GM12874 (cell line): ENCODE results near the gene COX8A.

Experiments
- TF ChIP-seq, protein P1 (sequence below): IDR thresholded peaks from 2 replicates; pipeline ENCODE4 v1.5.1; 2011; ENCODE audit warnings: low read depth, mild to moderate bottlenecking, control low read depth, low read length, moderate library complexity; ENCODE audit not compliant: insufficient read depth

Gene COX8A

DNA sequence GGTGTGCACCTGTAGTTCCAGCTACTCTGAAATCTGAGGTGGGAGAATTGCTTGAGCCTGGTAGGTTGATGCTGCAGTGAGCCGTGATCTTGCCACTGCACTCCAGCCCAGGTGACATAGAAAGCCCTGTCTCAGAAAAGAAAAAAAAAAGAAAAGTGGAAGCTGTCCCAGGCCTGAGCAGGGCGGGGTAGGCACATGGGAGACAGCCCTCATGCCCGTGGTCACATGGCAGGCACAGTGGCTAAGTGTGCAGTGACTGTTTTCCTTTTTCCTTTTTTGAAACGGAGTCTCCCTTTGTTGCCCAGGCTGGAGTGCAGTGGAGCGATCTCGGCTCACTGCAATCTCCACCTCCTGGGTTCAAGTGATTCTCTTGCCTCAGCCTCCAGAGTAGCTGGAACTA lies 19.6 kb downstream of the COX8A start:
- TF ChIP-seq, protein P1, sequence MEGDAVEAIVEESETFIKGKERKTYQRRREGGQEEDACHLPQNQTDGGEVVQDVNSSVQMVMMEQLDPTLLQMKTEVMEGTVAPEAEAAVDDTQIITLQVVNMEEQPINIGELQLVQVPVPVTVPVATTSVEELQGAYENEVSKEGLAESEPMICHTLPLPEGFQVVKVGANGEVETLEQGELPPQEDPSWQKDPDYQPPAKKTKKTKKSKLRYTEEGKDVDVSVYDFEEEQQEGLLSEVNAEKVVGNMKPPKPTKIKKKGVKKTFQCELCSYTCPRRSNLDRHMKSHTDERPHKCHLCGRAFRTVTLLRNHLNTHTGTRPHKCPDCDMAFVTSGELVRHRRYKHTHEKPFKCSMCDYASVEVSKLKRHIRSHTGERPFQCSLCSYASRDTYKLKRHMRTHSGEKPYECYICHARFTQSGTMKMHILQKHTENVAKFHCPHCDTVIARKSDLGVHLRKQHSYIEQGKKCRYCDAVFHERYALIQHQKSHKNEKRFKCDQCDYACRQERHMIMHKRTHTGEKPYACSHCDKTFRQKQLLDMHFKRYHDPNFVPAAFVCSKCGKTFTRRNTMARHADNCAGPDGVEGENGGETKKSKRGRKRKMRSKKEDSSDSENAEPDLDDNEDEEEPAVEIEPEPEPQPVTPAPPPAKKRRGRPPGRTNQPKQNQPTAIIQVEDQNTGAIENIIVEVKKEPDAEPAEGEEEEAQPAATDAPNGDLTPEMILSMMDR, result no peak

DNA sequence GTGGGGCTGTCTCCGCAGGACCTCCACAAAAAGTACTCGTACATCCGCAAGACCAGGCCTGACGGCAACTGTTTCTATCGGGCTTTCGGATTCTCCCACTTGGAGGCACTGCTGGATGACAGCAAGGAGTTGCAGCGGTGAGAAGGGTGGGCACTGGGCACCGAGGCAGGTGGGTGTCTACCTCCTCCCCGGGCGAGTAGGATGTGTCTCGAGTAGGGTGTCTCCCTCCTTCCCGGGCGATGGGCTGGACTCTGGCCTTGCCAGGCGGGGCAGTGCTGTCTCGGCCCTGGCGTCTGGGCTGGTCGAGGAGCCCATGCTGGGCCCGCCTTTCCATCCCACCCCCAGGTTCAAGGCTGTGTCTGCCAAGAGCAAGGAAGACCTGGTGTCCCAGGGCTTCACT lies 22.1 kb downstream of the COX8A start:
- TF ChIP-seq, protein P1, result no peak

DNA sequence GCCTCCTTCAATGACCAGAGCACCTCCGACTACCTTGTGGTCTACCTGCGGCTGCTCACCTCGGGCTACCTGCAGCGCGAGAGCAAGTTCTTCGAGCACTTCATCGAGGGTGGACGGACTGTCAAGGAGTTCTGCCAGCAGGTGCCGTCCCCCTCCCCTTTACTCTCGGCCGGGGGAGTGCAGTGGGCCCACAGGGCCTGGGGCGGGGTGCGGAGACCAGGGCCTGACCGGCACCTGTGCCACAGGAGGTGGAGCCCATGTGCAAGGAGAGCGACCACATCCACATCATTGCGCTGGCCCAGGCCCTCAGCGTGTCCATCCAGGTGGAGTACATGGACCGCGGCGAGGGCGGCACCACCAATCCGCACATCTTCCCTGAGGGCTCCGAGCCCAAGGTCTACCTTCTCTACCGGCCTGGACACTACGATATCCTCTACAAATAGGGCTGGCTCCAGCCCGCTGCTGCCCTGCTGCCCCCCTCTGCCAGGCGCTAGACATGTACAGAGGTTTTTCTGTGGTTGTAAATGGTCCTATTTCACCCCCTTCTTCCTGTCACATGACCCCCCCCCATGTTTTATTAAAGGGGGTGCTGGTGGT lies 22.8 kb downstream of the COX8A start:
- TF ChIP-seq, protein P1, result no peak

DNA sequence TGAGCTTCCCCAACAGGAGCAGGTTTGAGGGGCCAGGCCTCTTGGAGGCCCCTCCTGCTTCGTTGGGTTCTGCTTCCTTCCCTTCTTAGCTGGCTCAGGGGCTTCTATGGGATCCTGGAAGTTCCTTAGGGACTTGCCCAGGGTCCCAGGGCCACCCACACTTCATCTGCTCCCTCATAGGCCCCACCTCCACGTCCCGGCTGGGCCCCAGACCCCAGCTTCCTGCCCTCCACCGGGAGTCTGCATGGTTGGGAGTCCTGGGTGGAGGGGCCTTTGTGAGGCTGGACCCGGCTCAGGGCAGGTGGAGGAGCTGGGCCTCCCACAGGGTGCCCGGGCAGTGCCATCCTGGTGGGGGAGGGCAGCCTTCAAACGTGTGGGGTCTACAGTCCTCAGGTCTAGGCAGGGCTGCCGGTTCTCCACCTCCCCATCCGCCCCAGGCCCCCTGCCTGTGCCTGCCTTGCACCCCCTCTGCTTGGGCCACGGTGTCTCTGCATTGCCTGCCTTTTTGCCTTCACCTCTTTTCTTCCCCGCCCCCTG lies 23.4 kb downstream of the COX8A start:
- TF ChIP-seq, protein P1, result no peak

DNA sequence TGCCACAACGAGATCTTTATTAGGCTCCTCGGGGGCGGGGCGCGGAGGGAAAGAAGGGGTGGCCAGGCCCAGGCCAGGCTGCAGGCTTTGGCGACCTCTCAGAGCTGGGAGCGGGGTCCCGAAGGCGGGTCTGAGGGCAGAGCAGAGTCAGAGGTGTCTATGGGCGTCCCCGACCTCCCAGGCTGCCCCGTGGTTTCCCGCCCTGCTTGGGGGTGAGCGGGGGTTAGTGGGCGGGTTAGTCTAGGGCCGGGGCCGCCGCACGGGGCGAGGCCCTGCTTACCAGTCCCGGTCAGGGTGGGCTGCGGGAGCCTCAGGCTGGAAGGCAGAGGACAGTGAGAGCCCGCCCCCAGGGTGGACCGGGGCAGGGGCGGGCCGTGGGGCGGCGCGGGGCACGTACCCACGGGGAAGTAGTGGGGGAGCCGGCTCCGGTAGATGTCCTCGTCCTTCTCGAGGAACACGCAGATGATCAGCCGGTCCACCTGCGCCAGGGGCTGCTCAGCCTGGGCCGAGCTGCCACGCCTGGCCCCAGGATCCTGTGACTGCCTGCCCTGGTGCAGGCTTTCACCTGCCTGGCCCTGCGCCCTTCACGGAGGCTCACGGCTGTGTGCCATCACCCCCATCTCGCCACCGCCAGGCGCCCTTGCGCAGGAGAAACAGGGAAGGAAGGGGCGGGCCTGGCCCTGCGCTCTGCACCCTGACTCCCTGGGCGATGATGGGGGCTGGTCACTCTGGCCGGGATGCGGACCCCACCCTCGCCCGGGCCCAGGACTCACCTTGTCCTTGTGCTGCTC lies 24.3 kb downstream of the COX8A start:
- TF ChIP-seq, protein P1, result no peak

DNA sequence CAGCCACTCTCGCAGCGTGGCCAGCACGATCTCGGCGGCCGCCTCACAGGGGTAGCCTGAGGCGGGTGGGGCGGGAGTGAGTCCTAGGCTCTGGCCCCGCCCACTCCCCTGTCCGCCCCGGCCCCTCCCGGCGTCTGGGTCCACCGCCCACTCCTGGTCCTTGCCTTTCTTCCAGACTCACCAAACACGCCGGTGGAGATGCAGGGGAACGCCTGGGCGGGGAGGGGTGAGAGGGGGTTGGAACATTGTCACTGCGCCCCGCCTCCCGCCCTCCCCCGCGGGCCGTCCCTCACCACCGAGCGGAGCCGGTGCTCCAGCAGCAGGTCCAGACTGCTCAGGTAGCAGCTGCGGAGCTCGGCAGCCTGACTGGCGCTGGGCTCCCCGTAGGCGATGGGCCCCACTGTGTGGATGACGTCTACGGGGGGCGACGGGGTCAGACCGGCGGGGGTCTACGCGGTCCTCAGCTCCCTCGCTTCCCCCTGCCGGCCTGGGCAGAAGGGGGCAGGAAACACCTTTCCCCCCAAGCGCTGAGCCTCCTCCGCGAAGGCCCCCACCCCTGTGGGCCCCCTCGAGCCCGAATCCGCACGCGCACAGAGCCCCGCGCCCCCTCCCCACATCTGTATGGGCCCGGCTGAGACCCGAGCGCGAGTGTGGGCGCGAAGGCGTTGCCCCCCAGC lies 25.1 kb downstream of the COX8A start:
- TF ChIP-seq, protein P1, result no peak
